Measurements from ENCODE around the gene TIMM22. TPM values are rescaled to one million over a fixed set of nuclear protein-coding genes. Genes with fewer than 3 reads are reported as not detected.
"Not testable (repeated sequence)": the region's sequence is repeated elsewhere in the genome, so short reads cannot be mapped to it uniquely, and the experiment has no call there.

The TIMM22 gene
- total and polyA plus RNA-seq, 5 donors: 13.9 to 16.1 (median 14.2) TPM

- no peaks in the 10 kb centered on the region for H3K27me3 ChIP-seq (ENCODE audit: control insufficient read depth, insufficient read depth)
- DNase-seq (peak in 1 of 3 donors; percentile 2), ATAC-seq (no peak)
- intact Hi-C loops (cut with DNase I): loop anchor here in 3 of 4 donors (2.0 to 5.0 kb wide), 3 partner anchors 100 to 186 kb away; no protein-coding TSS in a partner anchor
- no peak overlapping the region for H3K27ac ChIP-seq (ENCODE audit: low read length)
- WGBS: 36% methylated on average over 10 of the region's 10 CpGs
- H3K4me1 ChIP-seq (ENCODE audit: control insufficient read depth, insufficient read depth, low read length): no peaks in the 10 kb centered on the region
- no peaks in the 10 kb centered on the region for H3K9me3 ChIP-seq (ENCODE audit: control insufficient read depth, low read length)
- no peak overlapping the region for H3K4me3 ChIP-seq (ENCODE audit: low read length)
These were observed 15.7 kb upstream of the TIMM22 start for GRCh38 chr17:981292-981658.

DNA sequence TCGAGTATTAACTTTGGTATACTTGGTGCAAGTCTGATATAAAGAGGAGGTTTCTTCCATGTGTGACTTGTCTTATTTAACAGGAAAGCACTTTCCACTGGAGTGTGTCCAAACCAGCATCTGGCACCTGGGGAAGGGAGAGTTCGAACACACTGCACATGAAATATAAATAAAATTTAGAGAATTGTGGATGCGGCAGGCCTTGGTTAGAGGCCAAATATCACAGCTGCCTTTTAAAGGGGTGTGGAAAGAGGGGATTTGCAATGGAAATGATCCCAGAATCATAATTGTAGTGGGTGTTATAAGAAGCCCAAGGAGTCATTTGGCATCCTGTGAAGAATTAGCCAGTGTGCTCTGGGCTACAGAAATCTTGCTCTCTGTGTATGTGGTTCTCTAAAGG lies 13.0 kb upstream of the TIMM22 start:
- H3K9me3 ChIP-seq (ENCODE audit: control insufficient read depth, low read length): no peaks in the 10 kb centered on the region
- no peaks in the 10 kb centered on the region for H3K27me3 ChIP-seq (ENCODE audit: control insufficient read depth, insufficient read depth)
- H3K27ac ChIP-seq (ENCODE audit: low read length): no peak overlapping the region
- ATAC-seq: no peak
- no peaks in the 10 kb centered on the region for H3K4me1 ChIP-seq (ENCODE audit: control insufficient read depth, insufficient read depth, low read length)
- WGBS: 53% methylated on average over 3 of the region's 3 CpGs
- intact Hi-C loops (cut with DNase I): loop anchor here in 1 of 4 donors (5.0 kb wide), 1 partner anchor 187 kb away; no protein-coding TSS in a partner anchor
- no peak for DNase-seq
- H3K4me3 ChIP-seq (ENCODE audit: low read length): no peak overlapping the region

DNA sequence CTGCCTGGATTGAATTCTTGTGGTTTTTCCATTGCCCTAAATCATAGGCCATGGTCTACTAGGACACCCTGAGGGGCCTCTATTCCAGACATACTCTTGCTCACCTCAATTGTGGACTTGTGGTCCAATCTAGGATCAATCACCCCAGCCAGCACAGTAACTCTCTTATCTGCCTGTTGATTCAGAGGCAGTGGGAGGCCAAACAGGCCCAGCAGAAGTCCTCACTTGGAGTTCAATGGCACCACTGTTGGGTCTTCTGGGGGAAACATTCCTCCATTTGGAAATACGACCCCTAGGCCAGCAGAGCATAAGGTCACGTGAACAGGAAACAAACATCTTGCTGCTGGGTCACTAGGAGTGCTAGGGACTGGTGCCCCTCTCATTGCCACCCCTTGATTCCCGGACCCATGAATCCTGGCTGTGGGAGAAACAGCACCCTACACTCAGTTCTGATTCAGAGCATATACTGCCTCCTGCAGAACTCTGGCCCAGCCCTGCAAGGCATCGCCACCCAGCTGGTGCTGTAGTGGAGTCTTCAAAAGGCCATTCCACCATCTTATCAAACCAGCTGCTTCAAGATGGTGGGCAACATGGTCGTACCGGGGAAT lies 10.5 kb upstream of the TIMM22 start:
- 85% methylated on average over 6 of the region's 6 CpGs for WGBS
- intact Hi-C loops (cut with DNase I): no loop called here
- H3K27me3 ChIP-seq (ENCODE audit: control insufficient read depth, insufficient read depth): no peaks in the 10 kb centered on the region
- DNase-seq (no peak), ATAC-seq (no peak)
- H3K4me3 ChIP-seq (ENCODE audit: low read length): no peak overlapping the region
- H3K4me1 ChIP-seq (ENCODE audit: control insufficient read depth, insufficient read depth, low read length): no peaks in the 10 kb centered on the region
- H3K27ac ChIP-seq (ENCODE audit: low read length): no peak overlapping the region
- H3K9me3 ChIP-seq (ENCODE audit: control insufficient read depth, low read length): no peaks in the 10 kb centered on the region

DNA sequence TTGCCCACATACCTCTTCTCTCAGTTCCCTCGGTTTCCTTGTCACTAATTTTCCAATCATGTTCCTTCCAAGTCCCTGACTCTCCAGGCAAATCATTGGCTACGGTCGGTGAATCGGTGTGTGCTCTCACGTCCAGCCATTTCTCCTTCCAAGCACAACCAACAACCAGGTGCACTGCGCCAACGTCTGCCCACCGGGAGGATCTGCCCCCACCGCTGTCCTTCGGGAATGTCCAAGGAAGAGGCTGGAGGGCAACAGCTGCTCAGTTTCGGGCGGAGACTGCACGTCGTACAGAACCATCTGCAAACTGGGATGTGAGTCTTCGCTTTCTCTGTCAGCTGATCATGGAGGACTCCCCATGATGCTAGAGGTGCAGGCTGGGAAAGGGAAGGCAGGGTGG lies 9.0 kb upstream of the TIMM22 start:
- Histone ChIP-seq H3K27ac (ENCODE audit: low read length) (no peak overlapping the region), H3K9me3 (ENCODE audit: control insufficient read depth, low read length) (no peaks in the 10 kb centered on the region), H3K27me3 (ENCODE audit: control insufficient read depth, insufficient read depth) (no peaks in the 10 kb centered on the region), H3K4me1 (ENCODE audit: control insufficient read depth, insufficient read depth, low read length) (no peaks in the 10 kb centered on the region), H3K4me3 (ENCODE audit: low read length) (no peak overlapping the region)
- no peak for DNase-seq
- intact Hi-C loops (cut with DNase I): no loop called here
- ATAC-seq: no peak
- WGBS: 94% methylated on average over 15 of the region's 15 CpGs

- Histone ChIP-seq H3K9me3 (ENCODE audit: control insufficient read depth, low read length) (no peaks in the 10 kb centered on the region), H3K4me3 (ENCODE audit: low read length) (no peak overlapping the region), H3K4me1 (ENCODE audit: control insufficient read depth, insufficient read depth, low read length) (no peaks in the 10 kb centered on the region), H3K27me3 (ENCODE audit: control insufficient read depth, insufficient read depth) (no peaks in the 10 kb centered on the region), H3K27ac (ENCODE audit: low read length) (no peak overlapping the region)
- intact Hi-C loops (cut with DNase I): no loop called here
- DNase-seq (no peak), ATAC-seq (no peak)
- WGBS: 88% methylated on average over 11 of the region's 11 CpGs
These were observed 8.4 kb upstream of the TIMM22 start for GRCh38 chr17:988561-988960.

GRCh38 chr17:992933-993332 lies 4.0 kb upstream of the TIMM22 start:
- DNase-seq (no peak), ATAC-seq (no peak)
- H3K9me3 ChIP-seq (ENCODE audit: control insufficient read depth, low read length): no peaks in the 10 kb centered on the region
- H3K27ac ChIP-seq (ENCODE audit: low read length): no peak overlapping the region
- no peaks in the 10 kb centered on the region for H3K4me1 ChIP-seq (ENCODE audit: control insufficient read depth, insufficient read depth, low read length)
- 52% methylated on average over 13 of the region's 13 CpGs for WGBS
- H3K27me3 ChIP-seq (ENCODE audit: control insufficient read depth, insufficient read depth): no peaks in the 10 kb centered on the region
- H3K4me3 ChIP-seq (ENCODE audit: low read length): no peak overlapping the region
- intact Hi-C loops (cut with DNase I): no loop called here

DNA sequence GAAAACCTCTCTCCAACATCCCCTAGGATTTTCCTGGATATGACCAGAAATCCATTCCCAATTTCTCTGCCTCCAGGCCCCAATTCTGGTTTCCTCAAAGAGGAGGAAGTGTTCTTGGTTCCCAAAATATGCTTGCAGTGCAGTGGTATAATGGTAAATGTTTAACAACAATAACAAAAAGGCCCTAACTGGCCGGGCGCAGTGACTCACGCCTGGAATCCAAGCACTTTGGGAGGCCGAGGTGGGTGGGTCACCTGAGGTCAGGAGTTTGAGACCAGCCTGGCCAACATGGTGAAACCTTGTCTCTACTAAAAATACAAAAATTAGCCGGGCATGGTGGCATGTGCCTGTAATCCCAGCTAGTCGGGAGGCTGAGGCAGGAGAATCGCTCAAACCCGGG lies 1.6 kb upstream of the TIMM22 start:
- H3K4me3 ChIP-seq (ENCODE audit: low read length); H3K27ac ChIP-seq (ENCODE audit: low read length); H3K4me1 ChIP-seq (ENCODE audit: control insufficient read depth, insufficient read depth, low read length); H3K27me3 ChIP-seq (ENCODE audit: control insufficient read depth, insufficient read depth); ATAC-seq; H3K9me3 ChIP-seq (ENCODE audit: control insufficient read depth, low read length): not testable (repeated sequence)
- WGBS: 91% methylated on average over 8 of the region's 8 CpGs
- DNase-seq: peak in 1 of 3 donors; percentile 51
- intact Hi-C loops (cut with DNase I): loop anchor here in 2 of 4 donors (5.0 kb wide), 2 partner anchors 52 to 213 kb away; partner anchors contain the start of genes GLOD4 (in 1 of the 2) and MRM3 (in 1 of the 2)

- H3K4me3 ChIP-seq (ENCODE audit: low read length): peak overlapping the region; percentile 97
- intact Hi-C loops (cut with DNase I): loop anchor here in 2 of 4 donors (5.0 kb wide), 2 partner anchors 49 to 216 kb away; partner anchors contain the start of genes GLOD4 (in 1 of the 2) and MRM3 (in 1 of the 2)
- no peaks in the 10 kb centered on the region for H3K27me3 ChIP-seq (ENCODE audit: control insufficient read depth, insufficient read depth)
- H3K4me1 ChIP-seq (ENCODE audit: control insufficient read depth, insufficient read depth, low read length): peaks cover 19% of the 10 kb centered on the region
- 48% methylated on average over 2 of the region's 2 CpGs for WGBS
- DNase-seq: no peak
- H3K27ac ChIP-seq (ENCODE audit: low read length): no peak overlapping the region
- no peak for ATAC-seq
- H3K9me3 ChIP-seq (ENCODE audit: control insufficient read depth, low read length): no peaks in the 10 kb centered on the region
These were observed 1.2 kb downstream of the TIMM22 start for GRCh38 chr17:998111-998510.

DNA sequence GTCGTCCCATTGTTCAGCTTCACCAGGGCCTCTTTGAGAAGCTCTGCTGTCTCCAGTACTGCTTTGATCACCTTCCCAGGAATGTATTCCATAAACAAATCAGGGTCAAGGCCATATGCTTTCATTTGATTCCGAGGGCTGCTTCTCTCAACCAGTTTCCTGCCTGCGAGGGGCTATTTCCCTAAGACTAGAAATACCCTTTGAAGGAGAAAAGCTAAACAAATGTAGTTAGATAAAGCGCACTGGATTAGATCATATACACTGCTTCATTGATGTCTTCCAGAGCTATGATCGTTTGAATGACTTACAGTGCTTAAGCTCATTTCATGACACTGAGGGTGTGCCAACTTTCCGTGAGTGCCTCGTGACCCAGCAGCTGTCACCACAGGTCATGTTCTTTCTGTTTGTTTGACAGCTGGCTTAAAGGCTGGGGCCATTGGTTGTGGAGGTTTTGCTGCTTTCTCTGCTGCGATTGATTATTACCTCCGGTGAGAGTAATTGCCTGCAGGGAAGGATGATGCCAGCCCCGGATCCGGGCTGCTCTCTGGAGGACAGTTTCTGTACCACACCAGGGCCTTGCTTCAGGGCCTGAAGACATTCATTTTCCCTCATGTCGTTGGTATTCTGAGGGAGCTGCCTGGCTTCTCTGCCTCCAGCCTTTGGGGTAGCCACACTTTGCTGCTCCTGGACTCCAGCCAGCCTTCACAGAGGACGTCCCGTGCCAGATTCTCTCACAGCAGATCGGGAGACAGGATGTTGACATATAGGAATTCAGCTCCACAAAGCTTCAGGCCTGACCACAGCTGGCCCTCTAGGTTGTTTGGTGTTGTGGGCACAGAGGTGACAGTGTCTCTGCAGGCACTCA lies 3.9 kb downstream of the TIMM22 start:
- peak in 2 of 3 donors; percentile 72 to 79 for DNase-seq
- no peaks in the 10 kb centered on the region for H3K27me3 ChIP-seq (ENCODE audit: control insufficient read depth, insufficient read depth)
- H3K4me3 ChIP-seq (ENCODE audit: low read length): no peak overlapping the region
- WGBS: 39% methylated on average over 15 of the region's 15 CpGs
- H3K4me1 ChIP-seq (ENCODE audit: control insufficient read depth, insufficient read depth, low read length): peaks cover 28% of the 10 kb centered on the region
- intact Hi-C loops (cut with DNase I): loop anchor here in 3 of 4 donors (5.0 to 10.0 kb wide), 2 partner anchors 54 to 56 kb away; no protein-coding TSS in a partner anchor
- H3K9me3 ChIP-seq (ENCODE audit: control insufficient read depth, low read length): no peaks in the 10 kb centered on the region
- peak overlapping the region; percentile 83 for H3K27ac ChIP-seq (ENCODE audit: low read length)
- ATAC-seq: no peak

DNA sequence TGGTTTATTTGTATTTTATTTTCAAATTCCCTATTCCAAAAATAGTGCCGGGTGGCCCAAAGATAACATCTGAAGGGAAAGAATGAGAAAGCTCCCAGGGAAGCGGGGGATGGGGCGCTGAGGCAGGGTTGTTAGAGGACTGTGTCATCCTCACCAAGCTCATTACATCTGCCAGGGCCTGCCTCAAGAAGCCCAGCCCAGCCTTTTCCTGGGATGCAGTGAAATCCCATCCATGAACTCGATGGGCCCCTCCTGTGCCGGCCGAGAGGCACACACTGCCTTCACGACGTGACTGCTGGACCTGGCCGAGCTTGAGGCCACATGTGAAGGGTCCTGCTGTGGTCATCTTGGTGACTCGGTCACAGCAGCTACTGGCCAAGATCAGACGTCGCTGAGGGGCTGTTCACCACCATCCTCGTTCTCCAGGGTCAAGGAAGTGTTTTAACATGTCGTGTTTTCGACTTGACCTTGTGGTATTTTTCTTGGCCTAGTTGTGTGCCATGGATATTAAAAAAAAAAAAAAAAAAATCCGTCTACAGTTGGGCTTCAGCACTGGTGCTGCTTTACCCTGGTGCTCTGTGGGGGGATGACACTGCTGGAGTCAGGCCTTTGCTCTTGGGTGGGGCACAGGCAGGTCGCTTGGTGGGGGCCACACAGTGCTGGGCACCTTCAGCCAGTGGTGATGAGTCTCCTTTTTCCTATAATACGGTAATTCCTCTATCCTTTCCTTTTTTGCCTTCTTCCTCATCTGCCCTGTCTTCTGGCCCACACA lies 4.9 kb downstream of the TIMM22 start:
- Histone ChIP-seq H3K27me3 (ENCODE audit: control insufficient read depth, insufficient read depth) (no peaks in the 10 kb centered on the region), H3K27ac (ENCODE audit: low read length) (peak overlapping the region; percentile 84), H3K4me1 (ENCODE audit: control insufficient read depth, insufficient read depth, low read length) (peaks cover 32% of the 10 kb centered on the region), H3K4me3 (ENCODE audit: low read length) (no peak overlapping the region), H3K9me3 (ENCODE audit: control insufficient read depth, low read length) (no peaks in the 10 kb centered on the region)
- intact Hi-C loops (cut with DNase I): loop anchor here in 3 of 4 donors (5.0 to 10.0 kb wide), 2 partner anchors 53 to 55 kb away; no protein-coding TSS in a partner anchor
- WGBS: 48% methylated on average over 18 of the region's 18 CpGs
- ATAC-seq (peak; percentile 1 to 9), DNase-seq (peak; percentile 52 to 72 (median 71))

Data from right cardiac atrium (tissue), 5 donors.